GM13976 (cell line): ENCODE measurements around the gene NGEF.
"Not testable (repeated sequence)": the region's sequence is repeated elsewhere in the genome, so short reads cannot be mapped to it uniquely, and the experiment has no call there.

Source experiments
- DNase-seq: peaks from one replicate; pipeline ENCODE4 v3.0.0; 2012; ENCODE audit warnings: low spot score
- in situ Hi-C: fragments of 300-500 bp; cut with MboI; formaldehyde crosslinking; loops from one replicate; pipeline ENCODE4 v1.12.0; 2022; ENCODE audit warnings: low sequenced_read_pairs, mixed read lengths, inconsistent platforms; ENCODE audit not compliant: unreplicated experiment
- TF ChIP-seq, protein P1 (sequence below): IDR thresholded peaks from 2 replicates; pipeline ENCODE4 v1.5.1; 2012; ENCODE audit warnings: borderline replicate concordance, mild to moderate bottlenecking; ENCODE audit not compliant: insufficient read depth; ENCODE audit errors: extremely low read depth, missing control alignments, control extremely low read depth

NGEF gene

DNA sequence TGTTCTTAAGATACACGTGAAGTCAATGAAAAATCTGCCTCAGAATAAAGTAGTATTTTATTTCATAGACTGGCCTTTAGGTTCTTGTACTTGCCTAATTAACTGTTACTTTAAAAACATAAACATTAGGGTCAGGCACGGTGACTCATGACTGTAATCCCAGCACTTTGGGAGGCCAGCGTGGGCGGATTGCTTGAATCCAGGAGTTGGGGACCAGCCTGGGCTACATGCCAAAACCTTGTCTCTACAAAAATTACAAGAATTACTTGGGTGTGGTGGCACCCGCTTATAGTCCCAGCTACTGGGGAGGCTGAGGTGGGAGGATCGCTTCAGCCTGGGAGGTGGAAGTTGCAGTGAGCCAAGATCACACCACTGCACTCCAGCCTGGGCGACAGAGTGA, 159.0 kb downstream of the NGEF start:
- no peak for DNase-seq
- TF ChIP-seq, protein P1, sequence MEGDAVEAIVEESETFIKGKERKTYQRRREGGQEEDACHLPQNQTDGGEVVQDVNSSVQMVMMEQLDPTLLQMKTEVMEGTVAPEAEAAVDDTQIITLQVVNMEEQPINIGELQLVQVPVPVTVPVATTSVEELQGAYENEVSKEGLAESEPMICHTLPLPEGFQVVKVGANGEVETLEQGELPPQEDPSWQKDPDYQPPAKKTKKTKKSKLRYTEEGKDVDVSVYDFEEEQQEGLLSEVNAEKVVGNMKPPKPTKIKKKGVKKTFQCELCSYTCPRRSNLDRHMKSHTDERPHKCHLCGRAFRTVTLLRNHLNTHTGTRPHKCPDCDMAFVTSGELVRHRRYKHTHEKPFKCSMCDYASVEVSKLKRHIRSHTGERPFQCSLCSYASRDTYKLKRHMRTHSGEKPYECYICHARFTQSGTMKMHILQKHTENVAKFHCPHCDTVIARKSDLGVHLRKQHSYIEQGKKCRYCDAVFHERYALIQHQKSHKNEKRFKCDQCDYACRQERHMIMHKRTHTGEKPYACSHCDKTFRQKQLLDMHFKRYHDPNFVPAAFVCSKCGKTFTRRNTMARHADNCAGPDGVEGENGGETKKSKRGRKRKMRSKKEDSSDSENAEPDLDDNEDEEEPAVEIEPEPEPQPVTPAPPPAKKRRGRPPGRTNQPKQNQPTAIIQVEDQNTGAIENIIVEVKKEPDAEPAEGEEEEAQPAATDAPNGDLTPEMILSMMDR = no peak
- in situ Hi-C loops = loop anchor here (10.0 kb wide), 1 partner anchor 401 kb away; the partner anchor contains the start of gene ATG16L1

DNA sequence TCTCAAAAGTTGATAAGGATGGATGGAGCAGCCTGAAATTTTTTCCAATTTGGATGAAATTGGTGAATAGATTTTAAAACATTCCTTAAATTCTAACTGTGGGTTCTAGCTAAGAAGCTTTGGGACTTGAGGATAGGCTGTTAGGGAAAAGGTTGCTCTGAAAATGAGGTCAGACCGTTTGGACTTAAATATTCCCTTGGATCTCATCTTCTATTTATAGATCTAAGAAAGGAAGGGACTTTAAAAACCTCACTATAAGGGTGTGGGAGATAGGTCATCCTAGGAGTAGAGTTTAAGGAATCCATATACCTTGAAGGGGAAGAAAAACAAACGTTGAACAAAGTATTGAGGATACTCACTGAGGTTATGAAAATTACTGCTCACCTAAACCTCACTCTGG, 160.4 kb downstream of the NGEF start:
- DNase-seq = no peak
- TF ChIP-seq, protein P1 = no peak
- in situ Hi-C loops = loop anchor here (10.0 kb wide), 1 partner anchor 402 kb away; the partner anchor contains the start of gene ATG16L1

GRCh38 chr2:232852081-232852480, 161.0 kb downstream of the NGEF start:
- DNase-seq = not testable (repeated sequence)
- in situ Hi-C loops = loop anchor here (10.0 kb wide), 1 partner anchor 403 kb away; the partner anchor contains the start of gene ATG16L1

DNA sequence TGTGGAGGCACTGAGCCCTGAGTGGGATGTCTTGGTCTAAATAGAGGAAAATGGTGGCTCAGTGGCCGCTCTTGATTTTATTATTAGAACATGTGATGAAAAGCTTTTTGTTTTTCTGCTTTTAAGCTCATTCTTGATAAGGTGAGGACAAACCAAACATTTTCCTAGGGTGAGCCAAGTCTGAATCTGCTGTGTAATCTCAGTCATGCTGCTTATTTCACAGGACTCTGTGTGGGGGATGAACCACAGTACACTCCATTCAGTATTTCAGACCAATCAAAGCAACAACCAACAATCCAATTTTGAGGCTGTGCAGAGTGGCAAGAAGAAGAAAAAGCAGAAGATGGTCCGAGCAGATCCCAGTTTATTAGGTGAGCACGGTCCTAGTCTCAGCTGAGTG, 163.0 kb downstream of the NGEF start:
- no peak for DNase-seq
- in situ Hi-C loops = loop anchor here (10.0 kb wide), 1 partner anchor 405 kb away; the partner anchor contains the start of gene ATG16L1
- TF ChIP-seq, protein P1 = no peak

GRCh38 chr2:232846055-232846454, 167.0 kb downstream of the NGEF start:
- DNase-seq = no peak
- TF ChIP-seq, protein P1 = no peak
- in situ Hi-C loops = no loop called here

DNA sequence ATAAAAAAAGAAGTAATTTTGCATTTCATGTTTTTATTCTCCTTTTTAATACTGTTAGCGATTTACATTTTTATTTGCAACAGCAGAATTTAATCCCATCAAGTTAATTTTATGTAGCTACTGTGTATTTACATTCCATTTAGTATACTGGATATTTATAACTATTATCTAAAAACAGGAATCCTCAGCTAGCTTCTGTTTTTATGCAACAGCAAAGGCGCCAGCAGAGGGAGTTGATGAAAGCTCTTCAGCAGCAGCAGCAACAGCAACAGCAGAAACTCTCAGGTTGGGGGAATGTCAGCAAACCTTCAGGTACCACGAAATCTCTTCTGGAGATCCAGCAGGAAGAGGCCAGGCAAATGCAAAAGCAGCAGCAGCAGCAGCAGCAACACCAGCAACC, 169.2 kb downstream of the NGEF start:
- TF ChIP-seq, protein P1 = no peak
- in situ Hi-C loops = no loop called here
- no peak for DNase-seq

DNA sequence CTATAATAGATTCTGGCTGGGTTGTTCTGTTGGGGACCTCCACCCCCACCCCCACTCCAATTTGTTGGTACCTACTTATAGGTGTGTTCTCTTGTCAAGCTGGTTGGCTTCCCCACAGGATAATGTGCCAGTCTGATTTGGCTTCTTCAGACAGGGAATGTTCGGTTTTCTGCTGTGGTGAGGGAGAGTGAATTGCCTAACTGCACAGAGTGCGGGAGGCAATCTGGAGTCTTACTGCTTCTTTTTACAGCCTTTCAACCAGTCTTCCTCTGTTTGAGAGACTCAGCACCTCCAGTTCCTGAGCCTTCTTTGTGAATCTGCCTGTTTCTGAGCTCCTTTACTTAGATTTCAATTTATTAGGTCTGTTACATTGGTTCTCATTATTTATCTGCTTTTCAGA, 170.4 kb downstream of the NGEF start:
- in situ Hi-C loops = no loop called here
- TF ChIP-seq, protein P1 = no peak
- DNase-seq = no peak
